T-helper 2 cell treated with Interferon-gamma antibody and Interleukin-4, amounts not matched to agents 100 ng/mL and 5 ng/mL, for 36 hours (primary cell): ENCODE data around the gene TTC39A. TPM values are rescaled to one million over a fixed set of nuclear protein-coding genes. Genes with fewer than 3 reads are reported as not detected.

ENCODE experiments used
- total RNA-seq: library from RNA; stranded (reverse); gene quantifications from 2 replicates; pipeline ENCODE4 v1.2.3, GENCODE V29; 2022

Gene TTC39A
- total RNA-seq, 1 donor from 2014 or later: not detected

Other genes with a start within 250 kb of the TTC39A start
- not detected in 2 replicates for gene C1orf185, start 228.3 kb downstream of the TTC39A start, total RNA-seq
- 40.1 and 42.7 TPM in 2 replicates for gene RNF11, start 94.3 kb downstream of the TTC39A start, total RNA-seq
- 56.3 and 56.5 TPM in 2 replicates for gene EPS15, start 188.7 kb upstream of the TTC39A start, total RNA-seq